Lower leg skin (tissue), 4 donors: ENCODE results near the gene RAB10. TPM values are rescaled to one million over a fixed set of nuclear protein-coding genes. Genes with fewer than 3 reads are reported as not detected.
A peak's percentile ranks its signal among the peaks of the same experiment; 100 is the strongest.

Experiments used
- DNase-seq, 2 donors: peaks; one replicate each; pipeline ENCODE4 v3.0.0-alpha.2; 2019; ENCODE audit warnings: low spot score in 2 of 2
- H3K4me3 ChIP-seq: fragments of 200-600 bp; sonication (generic); 2 replicates; pipeline ENCODE4 v1.5.1; 2017; ENCODE audit warnings: mild to moderate bottlenecking, low read depth; ENCODE audit not compliant: poor library complexity, severe bottlenecking
- POLR2A ChIP-seq, 2 donors: fragments of 450-650 bp; IDR thresholded peaks; one replicate each; pipeline ENCODE4 v1.6.1; 2016 to 2017; ENCODE audit warnings: antibody characterized with exemption in 2 of 2, mild to moderate bottlenecking in 1 of 2, moderate library complexity in 1 of 2
- WGBS, 2 donors: methylation state at CpG; one replicate each; pipeline ENCODE4 v1.1.5; 2018; 5-methylcytosine and 5-hydroxymethylcytosine counted together
- intact Hi-C: fragments of 100-400 bp; cut with DNase I; formaldehyde crosslinking; loops from one replicate; pipeline ENCODE4 v1.15.0; 2023; ENCODE audit warnings: low total_unique reads
- total RNA-seq, 4 donors: library from RNA; depleted of rRNA; stranded (reverse); fragments of >200 nt; gene quantifications; one replicate each; pipeline ENCODE4 v1.1.0, GENCODE V29; 2016
- TF ChIP-seq, protein P1 (sequence below), 3 donors: fragments of 450-650 bp; IDR thresholded peaks; one replicate each; pipeline ENCODE4 v1.5.1; 2016; ENCODE audit warnings: antibody characterized with exemption in 3 of 3, mild to moderate bottlenecking in 3 of 3, moderate library complexity in 2 of 3

RAB10 gene
- total RNA-seq, 4 donors from 2014 or later, result 125 to 228 (median 184) TPM

- no peak overlapping the region for H3K4me3 ChIP-seq
- WGBS, 2 donors, result 48 to 61% methylated on average over 9 of the region's 9 CpGs
- TF ChIP-seq, protein P1, sequence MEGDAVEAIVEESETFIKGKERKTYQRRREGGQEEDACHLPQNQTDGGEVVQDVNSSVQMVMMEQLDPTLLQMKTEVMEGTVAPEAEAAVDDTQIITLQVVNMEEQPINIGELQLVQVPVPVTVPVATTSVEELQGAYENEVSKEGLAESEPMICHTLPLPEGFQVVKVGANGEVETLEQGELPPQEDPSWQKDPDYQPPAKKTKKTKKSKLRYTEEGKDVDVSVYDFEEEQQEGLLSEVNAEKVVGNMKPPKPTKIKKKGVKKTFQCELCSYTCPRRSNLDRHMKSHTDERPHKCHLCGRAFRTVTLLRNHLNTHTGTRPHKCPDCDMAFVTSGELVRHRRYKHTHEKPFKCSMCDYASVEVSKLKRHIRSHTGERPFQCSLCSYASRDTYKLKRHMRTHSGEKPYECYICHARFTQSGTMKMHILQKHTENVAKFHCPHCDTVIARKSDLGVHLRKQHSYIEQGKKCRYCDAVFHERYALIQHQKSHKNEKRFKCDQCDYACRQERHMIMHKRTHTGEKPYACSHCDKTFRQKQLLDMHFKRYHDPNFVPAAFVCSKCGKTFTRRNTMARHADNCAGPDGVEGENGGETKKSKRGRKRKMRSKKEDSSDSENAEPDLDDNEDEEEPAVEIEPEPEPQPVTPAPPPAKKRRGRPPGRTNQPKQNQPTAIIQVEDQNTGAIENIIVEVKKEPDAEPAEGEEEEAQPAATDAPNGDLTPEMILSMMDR (IDR thresholded peaks at IDR 0.05), result no peak
- TF ChIP-seq POLR2A (IDR thresholded peaks at IDR 0.05), result no peak
- intact Hi-C loops, result no loop called here
- DNase-seq, result peak; percentile 54 to 87
Observed at GRCh38 chr2:26002632-26003310, 31.1 kb upstream of the RAB10 start.

- 93 to 94% methylated on average over 1 of the region's 1 CpG for WGBS, 2 donors
- H3K4me3 ChIP-seq, result no peak overlapping the region
- intact Hi-C loops, result no loop called here
- no peak for DNase-seq
- TF ChIP-seq POLR2A (IDR thresholded peaks at IDR 0.05), result no peak
- TF ChIP-seq, protein P1 (IDR thresholded peaks at IDR 0.05), result no peak
Observed at GRCh38 chr2:26008095-26008494, 25.8 kb upstream of the RAB10 start.

DNA sequence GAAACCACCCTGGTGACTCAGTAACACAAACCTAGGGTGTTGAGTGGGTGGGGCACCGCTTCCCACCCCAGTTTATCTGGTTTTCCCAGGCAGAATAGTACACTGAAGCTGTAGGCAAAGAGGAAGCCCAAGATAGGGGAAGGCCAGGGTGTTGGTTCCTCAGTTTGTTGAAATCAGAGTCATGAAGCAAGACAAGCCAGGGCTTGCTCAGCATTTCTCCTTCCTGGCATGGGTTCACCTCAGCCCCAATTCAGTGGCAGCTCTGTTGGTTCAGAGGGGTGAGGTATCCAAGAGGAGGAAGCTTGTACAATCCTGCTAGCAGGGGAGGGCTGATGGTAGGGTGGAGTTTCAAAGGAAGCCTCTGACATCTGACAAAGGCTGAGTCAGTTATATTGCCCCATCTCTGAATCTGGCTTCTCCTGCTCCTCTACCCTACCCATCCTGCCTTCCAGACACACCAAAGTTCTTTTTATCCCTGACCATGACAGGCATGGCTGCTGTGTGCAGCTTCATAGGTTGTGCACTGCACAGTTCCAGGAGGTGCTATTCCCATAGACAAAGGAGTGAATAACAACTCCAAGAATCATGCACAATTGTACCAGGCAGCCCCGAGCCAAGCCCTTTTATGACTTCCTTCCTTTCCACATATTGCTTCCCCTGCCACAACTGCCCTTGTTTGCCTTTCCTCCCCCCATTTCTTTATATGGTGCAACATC lies 24.9 kb upstream of the RAB10 start:
- WGBS, 2 donors, result 35 to 45% methylated on average over 2 of the region's 2 CpGs
- H3K4me3 ChIP-seq, result no peak overlapping the region
- DNase-seq, result peak; percentile 92
- no peak for TF ChIP-seq POLR2A (IDR thresholded peaks at IDR 0.05)
- TF ChIP-seq, protein P1 (IDR thresholded peaks at IDR 0.05), result no peak
- intact Hi-C loops, result no loop called here

GRCh38 chr2:26009567-26009963 lies 24.3 kb upstream of the RAB10 start:
- WGBS, 2 donors, result 55 to 69% methylated on average over 2 of the region's 2 CpGs
- no peak for TF ChIP-seq POLR2A (IDR thresholded peaks at IDR 0.05)
- TF ChIP-seq, protein P1 (IDR thresholded peaks at IDR 0.05), result no peak
- DNase-seq, result no peak
- H3K4me3 ChIP-seq, result no peak overlapping the region
- intact Hi-C loops, result no loop called here

GRCh38 chr2:26010943-26011342 lies 22.9 kb upstream of the RAB10 start:
- intact Hi-C loops, result no loop called here

More at GRCh38 chr2:26010943-26011342, 22.9 kb upstream of the RAB10 start:
- 76 to 77% methylated on average over 3 of the region's 3 CpGs for WGBS, 2 donors
- no peak for TF ChIP-seq POLR2A (IDR thresholded peaks at IDR 0.05)
- TF ChIP-seq, protein P1 (IDR thresholded peaks at IDR 0.05), result no peak
- DNase-seq, result no peak
- H3K4me3 ChIP-seq, result no peak overlapping the region
